Measurements from ENCODE around the gene EGFR. TPM values are rescaled to one million over a fixed set of nuclear protein-coding genes. Genes with fewer than 3 reads are reported as not detected.

Gene EGFR
- total RNA-seq, 1 donor from 2014 or later, result 78.3 TPM

- H3K27me3 ChIP-seq, result peaks cover 5% of the 10 kb centered on the region
- no peak for TF ChIP-seq CTCF (IDR thresholded peaks at IDR 0.05)
- peak overlapping the region; percentile 74 for H3K4me3 ChIP-seq
- ATAC-seq, result no peak
- no peaks in the 10 kb centered on the region for H3K9me3 ChIP-seq
- H3K4me1 ChIP-seq, result peaks cover 7% of the 10 kb centered on the region
- intact Hi-C loops (cut with DNase I), result no loop called here
- no peak overlapping the region for H3K27ac ChIP-seq
- DNase-seq, result no peak
- no peaks in the 10 kb centered on the region for H3K36me3 ChIP-seq
Observed at GRCh38 chr7:55254242-55254595, 235.4 kb downstream of the EGFR start.

- ATAC-seq, result peak; percentile 95
- TF ChIP-seq CTCF (IDR thresholded peaks at IDR 0.05), result peak; percentile 88
- peaks cover 5% of the 10 kb centered on the region for H3K27me3 ChIP-seq
- intact Hi-C loops (cut with DNase I), result loop anchor here (5.0 kb wide), 1 partner anchor 483 kb away; no protein-coding TSS in a partner anchor
- peaks cover 7% of the 10 kb centered on the region for H3K4me1 ChIP-seq
- peak overlapping the region; percentile 74 for H3K4me3 ChIP-seq
- peak; percentile 92 for DNase-seq
- H3K9me3 ChIP-seq, result no peaks in the 10 kb centered on the region
- H3K36me3 ChIP-seq, result no peaks in the 10 kb centered on the region
- no peak overlapping the region for H3K27ac ChIP-seq
Observed at GRCh38 chr7:55254596-55255495, 236.0 kb downstream of the EGFR start.

GRCh38 chr7:55255496-55256445 lies 237.0 kb downstream of the EGFR start:
- no peaks in the 10 kb centered on the region for H3K36me3 ChIP-seq
- peaks cover 7% of the 10 kb centered on the region for H3K4me1 ChIP-seq
- H3K4me3 ChIP-seq, result peak overlapping the region; percentile 74
- ATAC-seq, result peak; percentile 94
- TF ChIP-seq CTCF (IDR thresholded peaks at IDR 0.05), result peak; percentile 86
- H3K27ac ChIP-seq, result no peak overlapping the region
- intact Hi-C loops (cut with DNase I), result loop anchor here (5.0 kb wide), 1 partner anchor 483 kb away; no protein-coding TSS in a partner anchor
- H3K27me3 ChIP-seq, result peaks cover 5% of the 10 kb centered on the region
- no peaks in the 10 kb centered on the region for H3K9me3 ChIP-seq
- peak; percentile 89 for DNase-seq

- DNase-seq, result no peak
- Histone ChIP-seq H3K9me3 (no peaks in the 10 kb centered on the region), H3K27ac (no peak overlapping the region), H3K36me3 (no peaks in the 10 kb centered on the region), H3K27me3 (peaks cover 5% of the 10 kb centered on the region), H3K4me3 (no peak overlapping the region), H3K4me1 (peaks cover 7% of the 10 kb centered on the region)
- no peak for TF ChIP-seq CTCF (IDR thresholded peaks at IDR 0.05)
- no peak for ATAC-seq
- intact Hi-C loops (cut with DNase I), result loop anchor here (5.0 kb wide), 1 partner anchor 486 kb away; no protein-coding TSS in a partner anchor
Observed at GRCh38 chr7:55258631-55259030, 239.8 kb downstream of the EGFR start.

- no peaks in the 10 kb centered on the region for H3K9me3 ChIP-seq
- H3K4me3 ChIP-seq, result no peak overlapping the region
- DNase-seq (no peak), ATAC-seq (no peak)
- H3K27ac ChIP-seq, result no peak overlapping the region
- peaks cover 5% of the 10 kb centered on the region for H3K27me3 ChIP-seq
- no peak for TF ChIP-seq CTCF (IDR thresholded peaks at IDR 0.05)
- intact Hi-C loops (cut with DNase I), result no loop called here
- no peaks in the 10 kb centered on the region for H3K36me3 ChIP-seq
- no peaks in the 10 kb centered on the region for H3K4me1 ChIP-seq
Observed at GRCh38 chr7:55260171-55260570, 241.4 kb downstream of the EGFR start.
